Stimulated activated CD8-positive, alpha-beta memory T cell treated with anti-CD3 and anti-CD28 coated beads, Interleukin-4, amount 100 ng/mL, for 1 hour (primary cell): ENCODE measurements around the gene TGFA.
"Not testable (repeated sequence)": the region's sequence is repeated elsewhere in the genome, so short reads cannot be mapped to it uniquely, and the experiment has no call there.

ENCODE experiments used
- DNase-seq, 2 donors: peaks; one replicate each; pipeline ENCODE4 v3.0.0-alpha.2; 2020; ENCODE audit warnings: low read depth in 2 of 2, low spot score in 1 of 2

The TGFA gene

GRCh38 chr2:70467237-70467636, 86.4 kb downstream of the TGFA start:
- no peak for DNase-seq

- not testable (repeated sequence) for DNase-seq
Observed at GRCh38 chr2:70466647-70467046, 87.0 kb downstream of the TGFA start.

GRCh38 chr2:70463997-70464396, 89.6 kb downstream of the TGFA start:
- no peak for DNase-seq

GRCh38 chr2:70463581-70463980, 90.0 kb downstream of the TGFA start:
- DNase-seq: no peak

GRCh38 chr2:70461981-70462876, 91.4 kb downstream of the TGFA start:
- DNase-seq: no peak

GRCh38 chr2:70461414-70461813, 92.2 kb downstream of the TGFA start:
- no peak for DNase-seq

GRCh38 chr2:70460333-70460732, 93.3 kb downstream of the TGFA start:
- no peak for DNase-seq

GRCh38 chr2:70458661-70459060, 95.0 kb downstream of the TGFA start:
- DNase-seq: no peak

GRCh38 chr2:70456585-70457495, 96.8 kb downstream of the TGFA start:
- no peak for DNase-seq

- DNase-seq: no peak
Observed at GRCh38 chr2:70454936-70455544, 98.6 kb downstream of the TGFA start.

GRCh38 chr2:70450641-70451250, 102.9 kb downstream of the TGFA start:
- no peak for DNase-seq

- DNase-seq: no peak
Observed at GRCh38 chr2:70448041-70448440, 105.6 kb downstream of the TGFA start.

GRCh38 chr2:70443726-70444125, 109.9 kb downstream of the TGFA start:
- no peak for DNase-seq

- DNase-seq: no peak
Observed at GRCh38 chr2:70443078-70443465, 110.6 kb downstream of the TGFA start.

GRCh38 chr2:70442301-70443077, 111.1 kb downstream of the TGFA start:
- no peak for DNase-seq

- DNase-seq: no peak
Observed at GRCh38 chr2:70440621-70441020, 113.0 kb downstream of the TGFA start.

- DNase-seq: no peak
Observed at GRCh38 chr2:70435138-70435537, 118.5 kb downstream of the TGFA start.

GRCh38 chr2:70433315-70433714, 120.3 kb downstream of the TGFA start:
- no peak for DNase-seq

GRCh38 chr2:70431716-70432347, 121.8 kb downstream of the TGFA start:
- DNase-seq: no peak

GRCh38 chr2:70426341-70426740, 127.3 kb downstream of the TGFA start:
- DNase-seq: no peak
